IPS-15b (cell line): Measurements from ENCODE around the gene RND3.

ENCODE experiments used
- H3K27me3 ChIP-seq: one replicate; pipeline ENCODE4 v1.6.1; 2013; ENCODE audit warnings: low read length; ENCODE audit not compliant: control insufficient read depth, insufficient read depth
- H3K36me3 ChIP-seq: one replicate; pipeline ENCODE4 v1.6.1; 2013; ENCODE audit warnings: low read length; ENCODE audit not compliant: control insufficient read depth, insufficient read depth
- H3K4me1 ChIP-seq: one replicate; pipeline ENCODE4 v1.6.1; 2013; ENCODE audit warnings: mild to moderate bottlenecking, low read length; ENCODE audit not compliant: control insufficient read depth, insufficient read depth
- H3K4me3 ChIP-seq: one replicate; pipeline ENCODE4 v1.5.1; 2013; ENCODE audit warnings: low read depth, low read length
- H3K9ac ChIP-seq: one replicate; pipeline ENCODE4 v1.6.1; 2013; ENCODE audit warnings: low read depth, mild to moderate bottlenecking, low read length
- H3K9me3 ChIP-seq: one replicate; pipeline ENCODE4 v1.6.1; 2013; ENCODE audit warnings: mild to moderate bottlenecking, low read length; ENCODE audit not compliant: control insufficient read depth, insufficient read depth

The RND3 gene

GRCh38 chr2:150520887-150521664 is 33.6 kb upstream of the RND3 start:
- H3K36me3 ChIP-seq = no peaks in the 10 kb centered on the region
- H3K9ac ChIP-seq = no peak overlapping the region
- no peak overlapping the region for H3K4me3 ChIP-seq
- no peaks in the 10 kb centered on the region for H3K9me3 ChIP-seq
- no peaks in the 10 kb centered on the region for H3K4me1 ChIP-seq
- H3K27me3 ChIP-seq = no peaks in the 10 kb centered on the region

DNA sequence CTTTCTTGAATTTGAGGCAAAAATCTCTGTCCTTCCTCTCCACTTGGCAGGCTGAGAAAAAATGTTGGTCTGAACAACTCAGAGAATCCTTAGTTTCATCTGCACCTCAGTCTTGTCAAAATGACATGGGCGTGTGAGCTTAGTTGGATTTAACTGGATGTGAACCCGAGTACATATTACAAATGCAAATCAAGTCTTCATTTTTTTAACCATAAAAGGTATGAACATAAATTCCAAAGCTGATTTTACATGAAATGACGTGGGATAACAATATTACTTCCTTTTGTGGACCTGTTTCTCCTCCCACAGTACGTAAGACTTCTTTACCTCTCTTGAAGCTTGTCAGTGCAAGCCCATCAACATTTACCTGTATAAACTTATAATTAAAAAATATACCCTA is 32.6 kb upstream of the RND3 start:
- H3K9me3 ChIP-seq = no peaks in the 10 kb centered on the region
- H3K36me3 ChIP-seq = no peaks in the 10 kb centered on the region
- no peaks in the 10 kb centered on the region for H3K4me1 ChIP-seq
- no peaks in the 10 kb centered on the region for H3K27me3 ChIP-seq
- H3K4me3 ChIP-seq = no peak overlapping the region
- H3K9ac ChIP-seq = no peak overlapping the region

DNA sequence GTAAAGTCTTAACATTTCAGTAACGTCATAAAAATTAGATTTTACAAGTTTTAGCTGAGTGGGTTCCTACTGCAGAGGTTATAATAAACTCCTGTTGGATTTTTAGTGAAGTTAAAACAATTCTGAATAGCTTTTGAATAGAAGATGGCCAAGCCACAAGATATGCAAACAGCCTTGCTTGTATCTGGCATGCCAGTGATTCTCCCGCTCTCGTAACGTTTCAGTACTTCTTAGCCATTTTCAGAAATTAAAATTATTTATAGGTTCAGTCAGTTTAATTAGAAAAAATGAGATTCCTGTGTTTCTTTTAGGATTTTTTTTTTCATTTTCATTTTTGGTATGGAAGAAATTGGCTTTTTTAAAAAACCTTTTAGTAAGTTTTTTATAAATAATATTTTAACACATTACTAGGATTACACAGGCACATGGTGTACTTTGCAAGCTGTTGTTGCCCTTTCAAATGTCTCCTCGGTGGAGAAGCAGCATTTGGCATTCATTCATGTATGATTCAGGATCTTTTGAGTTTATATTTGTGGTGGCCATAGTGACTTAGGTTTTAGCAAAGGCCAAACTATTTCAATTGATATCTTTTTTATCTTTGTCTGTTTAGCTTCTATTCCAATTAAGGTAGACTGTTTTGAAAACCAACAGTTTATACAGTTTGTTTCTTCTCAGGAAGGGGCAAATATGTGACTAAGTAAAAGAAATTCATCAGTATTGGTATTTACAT is 30.6 kb upstream of the RND3 start:
- H3K27me3 ChIP-seq = no peaks in the 10 kb centered on the region
- no peak overlapping the region for H3K9ac ChIP-seq
- H3K4me1 ChIP-seq = no peaks in the 10 kb centered on the region
- no peaks in the 10 kb centered on the region for H3K9me3 ChIP-seq
- H3K36me3 ChIP-seq = no peaks in the 10 kb centered on the region
- no peak overlapping the region for H3K4me3 ChIP-seq

DNA sequence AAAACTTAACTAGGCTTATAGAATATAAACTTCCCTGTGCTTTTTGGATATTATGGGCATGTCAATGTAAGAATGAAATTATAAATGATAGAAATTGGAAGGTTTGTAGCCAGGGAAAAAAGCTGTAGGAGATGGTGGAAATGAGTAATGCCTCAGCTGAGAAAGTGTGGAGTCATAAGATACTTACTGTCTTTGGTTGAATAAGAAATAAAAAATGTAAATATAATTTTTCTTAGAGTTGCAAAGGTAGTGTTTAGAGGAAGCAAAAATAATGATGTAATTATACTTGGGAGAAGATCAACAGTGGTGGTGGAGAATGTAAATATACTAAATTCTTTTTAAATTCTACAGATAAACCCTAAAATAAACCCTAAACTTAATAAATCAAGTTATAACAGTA is 26.2 kb upstream of the RND3 start:
- no peaks in the 10 kb centered on the region for H3K36me3 ChIP-seq
- H3K4me1 ChIP-seq = no peaks in the 10 kb centered on the region
- no peak overlapping the region for H3K9ac ChIP-seq
- H3K27me3 ChIP-seq = no peaks in the 10 kb centered on the region
- H3K4me3 ChIP-seq = no peak overlapping the region
- H3K9me3 ChIP-seq = no peaks in the 10 kb centered on the region

DNA sequence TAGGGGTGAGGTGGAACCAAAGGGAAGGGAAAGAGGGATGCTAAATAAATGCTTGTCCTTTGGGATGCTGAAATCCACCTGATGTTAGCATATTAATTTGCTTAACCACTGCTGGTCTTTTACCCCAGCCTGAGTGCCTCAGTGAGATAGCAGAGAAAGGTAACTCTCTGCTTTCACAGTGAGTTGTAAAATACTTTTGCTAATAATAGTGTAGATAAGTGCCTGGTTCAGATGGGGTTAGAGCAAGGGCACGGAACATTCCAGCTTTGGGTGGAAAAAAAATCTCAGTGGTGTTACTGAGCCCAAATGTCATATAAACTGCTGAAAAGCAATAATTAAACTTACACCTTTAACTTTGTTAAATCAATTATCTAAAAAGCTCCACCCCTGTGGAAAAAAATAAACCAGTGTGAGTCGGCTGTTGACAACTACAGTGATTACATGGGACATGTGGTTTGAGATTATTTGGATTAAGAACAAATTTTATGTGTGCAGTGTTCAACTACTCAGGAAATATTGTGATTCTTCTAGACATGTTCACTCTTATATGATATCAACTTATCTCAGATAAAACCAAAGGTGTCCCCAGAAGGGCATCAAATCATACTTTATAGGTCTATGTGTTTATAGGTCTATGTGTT is 21.1 kb upstream of the RND3 start:
- no peak overlapping the region for H3K4me3 ChIP-seq
- no peaks in the 10 kb centered on the region for H3K36me3 ChIP-seq
- no peak overlapping the region for H3K9ac ChIP-seq
- no peaks in the 10 kb centered on the region for H3K9me3 ChIP-seq
- no peaks in the 10 kb centered on the region for H3K27me3 ChIP-seq
- no peaks in the 10 kb centered on the region for H3K4me1 ChIP-seq

DNA sequence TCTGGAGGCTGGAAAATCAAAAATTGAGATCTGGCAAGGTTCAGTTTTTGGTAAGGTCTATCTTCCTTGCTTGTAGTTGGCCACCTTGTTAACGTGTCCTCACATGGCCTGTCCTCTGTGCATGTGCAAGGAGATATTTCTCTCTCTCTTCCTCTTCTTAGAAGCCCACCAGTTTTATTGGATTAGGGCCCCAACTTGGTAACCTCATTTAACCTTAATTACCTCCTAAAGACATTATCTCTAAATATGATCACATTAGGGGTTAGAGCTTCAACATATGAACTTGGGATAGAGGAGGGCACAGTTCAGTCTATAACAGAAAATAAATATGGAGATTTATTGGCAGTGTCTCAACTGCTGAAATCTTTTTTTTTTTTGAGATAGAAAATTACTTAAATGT is 19.6 kb upstream of the RND3 start:
- H3K9ac ChIP-seq = no peak overlapping the region
- no peaks in the 10 kb centered on the region for H3K4me1 ChIP-seq
- H3K36me3 ChIP-seq = no peaks in the 10 kb centered on the region
- no peaks in the 10 kb centered on the region for H3K27me3 ChIP-seq
- no peak overlapping the region for H3K4me3 ChIP-seq
- H3K9me3 ChIP-seq = no peaks in the 10 kb centered on the region

- no peaks in the 10 kb centered on the region for H3K4me1 ChIP-seq
- H3K9me3 ChIP-seq = no peaks in the 10 kb centered on the region
- no peaks in the 10 kb centered on the region for H3K36me3 ChIP-seq
- no peak overlapping the region for H3K9ac ChIP-seq
- H3K27me3 ChIP-seq = no peaks in the 10 kb centered on the region
- H3K4me3 ChIP-seq = no peak overlapping the region
These were observed 17.7 kb upstream of the RND3 start for GRCh38 chr2:150505178-150505577.

DNA sequence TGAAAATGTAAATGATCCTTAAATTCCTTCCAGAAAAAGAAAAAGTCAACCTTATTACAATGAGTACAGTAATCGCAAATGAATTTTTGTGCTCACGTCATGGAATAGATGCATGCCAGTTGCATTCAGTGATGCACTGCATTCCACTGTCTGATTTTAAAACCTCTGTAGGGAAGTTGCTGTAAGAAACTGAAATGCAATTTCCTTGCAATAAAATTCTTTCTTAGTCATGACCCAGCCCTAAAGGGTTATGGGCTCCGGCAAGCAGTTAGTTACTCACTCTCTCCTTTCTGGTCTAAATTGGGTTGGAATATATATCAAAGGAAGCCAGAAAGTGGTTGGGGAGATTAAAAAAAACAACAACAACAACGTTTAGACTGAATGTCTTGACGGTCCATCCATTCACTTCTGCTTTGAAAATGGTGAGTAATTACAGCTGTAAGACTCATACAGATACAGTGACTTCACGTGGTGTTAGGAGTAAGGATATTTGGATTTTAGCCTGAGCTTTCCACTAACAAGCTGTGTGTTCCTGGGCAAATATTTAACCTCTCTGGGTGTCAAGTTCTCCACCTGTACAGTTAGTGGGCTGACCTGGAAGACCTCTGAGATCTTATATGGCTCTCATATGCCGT is 8.6 kb upstream of the RND3 start:
- Histone ChIP-seq H3K36me3 (no peaks in the 10 kb centered on the region), H3K27me3 (no peaks in the 10 kb centered on the region), H3K9me3 (no peaks in the 10 kb centered on the region), H3K9ac (no peak overlapping the region), H3K4me1 (no peaks in the 10 kb centered on the region), H3K4me3 (no peak overlapping the region)

DNA sequence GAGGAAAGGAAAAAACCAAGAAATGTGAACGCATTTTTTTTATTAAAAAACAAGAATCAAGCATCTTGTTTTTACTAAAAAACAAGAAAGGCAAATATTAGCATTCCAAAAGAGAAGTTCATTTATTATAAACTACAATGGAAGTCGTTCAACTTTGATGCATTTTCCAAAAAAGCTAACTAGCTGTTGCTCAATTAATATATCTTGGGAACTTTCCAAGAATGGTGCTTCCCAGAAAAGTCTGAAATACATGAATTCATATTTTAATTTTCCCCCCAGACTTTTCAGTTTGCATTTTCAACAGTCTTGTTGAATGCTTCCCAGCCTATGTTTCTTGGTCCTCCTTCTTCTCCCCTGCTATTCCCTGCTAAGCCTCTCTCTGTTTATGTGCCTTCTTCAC is 7.5 kb upstream of the RND3 start:
- Histone ChIP-seq H3K27me3 (no peaks in the 10 kb centered on the region), H3K9ac (no peak overlapping the region), H3K9me3 (no peaks in the 10 kb centered on the region), H3K4me3 (no peak overlapping the region), H3K36me3 (no peaks in the 10 kb centered on the region), H3K4me1 (no peaks in the 10 kb centered on the region)

DNA sequence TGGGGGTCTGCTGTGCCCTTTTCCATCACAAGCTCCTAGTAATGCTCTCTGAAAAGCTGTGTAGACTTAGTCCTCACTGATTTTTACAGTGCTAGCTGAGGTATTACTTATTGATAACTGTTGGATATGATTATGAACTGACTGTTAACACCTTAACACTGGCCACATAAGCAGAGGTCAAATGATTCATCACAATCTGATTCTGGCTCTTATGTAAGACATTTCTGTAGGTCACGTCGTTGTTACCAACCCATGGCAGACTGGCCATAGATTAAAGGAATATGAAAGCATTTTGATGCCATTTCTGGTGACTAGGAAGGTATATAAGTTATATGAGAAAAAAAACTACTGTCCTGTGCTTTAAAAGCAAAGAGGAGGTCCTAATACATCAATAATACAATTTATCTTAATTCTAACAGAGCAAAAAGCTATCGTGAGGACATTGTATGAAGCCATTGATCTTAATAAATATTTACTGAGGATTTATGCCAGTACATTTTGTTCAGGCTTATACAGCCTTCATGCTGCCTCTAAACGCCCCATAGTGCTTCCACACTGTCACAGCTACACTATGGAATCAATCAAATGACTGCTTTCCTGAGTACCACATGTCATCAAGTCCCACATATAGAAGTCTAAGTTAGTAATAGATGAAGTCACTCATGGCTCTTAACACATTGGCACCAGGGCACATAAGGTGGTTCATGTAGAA is 6.9 kb upstream of the RND3 start:
- H3K4me1 ChIP-seq = no peaks in the 10 kb centered on the region
- no peaks in the 10 kb centered on the region for H3K27me3 ChIP-seq
- H3K36me3 ChIP-seq = no peaks in the 10 kb centered on the region
- H3K9me3 ChIP-seq = no peaks in the 10 kb centered on the region
- no peak overlapping the region for H3K9ac ChIP-seq
- H3K4me3 ChIP-seq = no peak overlapping the region

DNA sequence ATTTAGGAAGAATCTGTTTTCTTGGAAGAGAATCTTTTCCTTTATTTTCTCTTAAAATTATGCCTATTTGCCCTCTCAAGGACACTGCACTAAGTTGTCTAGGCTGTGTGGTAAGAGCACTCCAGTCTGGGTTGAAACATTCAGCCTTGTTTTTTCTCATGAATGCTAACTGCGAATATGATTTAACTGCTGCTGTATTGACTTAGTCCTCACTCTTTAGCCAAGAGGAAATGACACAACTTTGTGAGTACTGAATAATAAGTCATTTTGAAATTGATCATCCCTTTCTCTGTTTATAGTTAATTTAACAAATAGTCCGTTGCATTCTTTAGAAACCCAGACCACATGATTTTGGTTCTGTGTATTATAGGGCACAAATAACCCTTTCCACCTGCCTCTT is 4.5 kb upstream of the RND3 start:
- H3K9ac ChIP-seq = no peak overlapping the region
- no peaks in the 10 kb centered on the region for H3K9me3 ChIP-seq
- no peak overlapping the region for H3K4me3 ChIP-seq
- H3K4me1 ChIP-seq = no peaks in the 10 kb centered on the region
- no peaks in the 10 kb centered on the region for H3K27me3 ChIP-seq
- no peaks in the 10 kb centered on the region for H3K36me3 ChIP-seq
